GM12878 (cell line): ENCODE data around the gene P2RX7. TPM values are rescaled to one million over a fixed set of nuclear protein-coding genes. Genes with fewer than 3 reads are reported as not detected.

Source experiments
- ATAC-seq: fragments of 200-7000 bp; cut with Tn5 transposase; 3 replicates; pipeline ENCODE4 v1.9.1; 2020; ENCODE audit warnings: mild to moderate bottlenecking, moderate library complexity
- BruUV-seq: library from RNA; stranded (reverse); fragments of 400-500 nt; replicated peaks from 2 replicates; lab custom pipeline; 2021; lab: Mats Ljungman, UMichigan
- CTCF ChIA-PET: fragments of 300-600 bp; sonication (Branson Sonifier 250); formaldehyde crosslinking; extraction: SDS; loops from one replicate; lab custom pipeline; 2021; ENCODE audit warnings: inconsistent platforms; lab: Yijun Ruan, JAX
- POLR2A ChIA-PET: fragments of 350-600 bp; formaldehyde crosslinking; extraction: SDS; loops from one replicate; lab custom pipeline; 2021; ENCODE audit warnings: inconsistent platforms; lab: Charles Lee
- RAD21 ChIA-PET: fragments of 300-600 bp; sonication (Branson Sonifier 250); formaldehyde crosslinking; loops from one replicate; lab custom pipeline; 2023; ENCODE audit warnings: antibody characterized with exemption; ENCODE audit not compliant: unreplicated experiment; lab: Charles Lee
- SMC1A ChIA-PET: fragments of 300-600 bp; sonication (Branson Sonifier 250); formaldehyde crosslinking; loops from one replicate; lab custom pipeline; 2023; ENCODE audit not compliant: unreplicated experiment, uncharacterized antibody; lab: Charles Lee
- DNase-seq: peaks from one replicate; pipeline ENCODE4 v3.0.0-alpha.2; 2011; ENCODE audit warnings: low read depth, low spot score
- FAIRE-seq: peaks from 3 replicates; lab custom pipeline; 2011; peaks lifted over from hg19 to GRCh38; lab: Jason Lieb, UNC
- H2AFZ ChIP-seq: 2 replicates; pipeline ENCODE4 v1.6.0; 2011; ENCODE audit warnings: low read depth, low read length, control low read depth; ENCODE audit not compliant: control insufficient read depth
- H3K27ac ChIP-seq: 2 replicates; pipeline ENCODE4 v1.5.1; 2011; ENCODE audit warnings: control low read depth; ENCODE audit not compliant: control insufficient read depth, insufficient read depth
- H3K27me3 ChIP-seq, 2 experiments: replicated peaks in 1 of 2; 2 replicates each; pipeline versions ENCODE4 v1.6.0 to v1.6.1; 2011; ENCODE audit warnings: low read length in 1 of 2; ENCODE audit not compliant: control insufficient read depth in 2 of 2, insufficient read depth in 2 of 2
- H3K36me3 ChIP-seq, 2 experiments: 2 replicates each; pipeline ENCODE4 v1.5.1; 2011; ENCODE audit warnings: low read length in 1 of 2; ENCODE audit not compliant: control insufficient read depth in 2 of 2, insufficient read depth in 2 of 2
- H3K4me1 ChIP-seq: 2 replicates; pipeline ENCODE4 v1.6.1; 2011; ENCODE audit warnings: mild to moderate bottlenecking, low read length, moderate library complexity, mixed read lengths; ENCODE audit not compliant: control insufficient read depth, insufficient read depth
- H3K4me2 ChIP-seq: 2 replicates; pipeline ENCODE4 v1.6.0; 2011; ENCODE audit warnings: control low read depth; ENCODE audit not compliant: control insufficient read depth, insufficient read depth
- H3K4me3 ChIP-seq: fragments of 200-600 bp; sonication (generic); 2 replicates; pipeline ENCODE4 v1.5.1; 2016
- H3K79me2 ChIP-seq: 2 replicates; pipeline ENCODE4 v1.6.0; 2011; ENCODE audit warnings: low read length; ENCODE audit not compliant: control insufficient read depth, insufficient read depth
- H3K9ac ChIP-seq: 2 replicates; pipeline ENCODE4 v1.8.0; 2011; ENCODE audit warnings: low read length, control low read depth, mixed read lengths; ENCODE audit not compliant: control insufficient read depth, insufficient read depth
- H3K9me3 ChIP-seq: replicated peaks from 3 replicates; pipeline ENCODE4 v1.5.1; 2011; ENCODE audit warnings: mild to moderate bottlenecking, low read length; ENCODE audit not compliant: control insufficient read depth, insufficient read depth
- H4K20me1 ChIP-seq: 2 replicates; pipeline ENCODE4 v1.6.0; 2011; ENCODE audit not compliant: control insufficient read depth, insufficient read depth
- BCL3 ChIP-seq: IDR thresholded peaks from 2 replicates; pipeline ENCODE4 v1.6.1; 2011; ENCODE audit warnings: borderline replicate concordance, low read depth, mild to moderate bottlenecking, moderate library complexity, low read length; ENCODE audit not compliant: insufficient read depth, poor library complexity, severe bottlenecking
- BHLHE40 ChIP-seq, 2 experiments: fragments of 450-650 bp in 1 of 2; IDR thresholded peaks; 2 replicates each; pipeline ENCODE4 v1.6.1; 2011 to 2017; ENCODE audit warnings: low read depth in 2 of 2, borderline replicate concordance in 1 of 2, improper control_type of control experiment in 1 of 2, low read length in 1 of 2, mild to moderate bottlenecking in 1 of 2
- CBX5 ChIP-seq: sonication (generic); IDR thresholded peaks from 2 replicates; pipeline ENCODE4 v1.6.1; 2016; ENCODE audit warnings: low read depth, moderate library complexity, mild to moderate bottlenecking, inconsistent platforms
- CREB1 ChIP-seq: IDR thresholded peaks from 2 replicates; pipeline ENCODE4 v1.6.1; 2012; ENCODE audit warnings: low read depth, mild to moderate bottlenecking, inconsistent platforms
- ETV6 ChIP-seq, 2 experiments: fragments of 450-650 bp in 1 of 2; IDR thresholded peaks in 1 of 2; conservative IDR thresholded peaks in 1 of 2; 2 replicates each; pipeline ENCODE4 v1.6.1; 2014; ENCODE audit warnings: antibody characterized with exemption in 1 of 2, borderline replicate concordance in 1 of 2, low read depth in 1 of 2, mild to moderate bottlenecking in 1 of 2, moderate library complexity in 1 of 2
- HDAC2 ChIP-seq: fragments of 200-600 bp; sonication (generic); IDR thresholded peaks from 2 replicates; pipeline ENCODE4 v1.6.1; 2017
- IKZF1 ChIP-seq: fragments of 450-650 bp; conservative IDR thresholded peaks from 2 replicates; pipeline ENCODE4 v1.6.1; 2017; ENCODE audit warnings: antibody characterized with exemption, mild to moderate bottlenecking
- IRF5 ChIP-seq: fragments of 450-650 bp; IDR thresholded peaks from 2 replicates; pipeline ENCODE4 v1.6.1; 2017; ENCODE audit warnings: borderline replicate concordance
- KAT2A ChIP-seq: conservative IDR thresholded peaks from 2 replicates; pipeline ENCODE4 v1.6.1; 2011; ENCODE audit warnings: low read depth, low read length; ENCODE audit not compliant: control insufficient read depth
- PAX5 ChIP-seq: IDR thresholded peaks from 2 replicates; pipeline ENCODE4 v1.6.1; 2011; ENCODE audit warnings: low read depth, low read length, borderline replicate concordance
- POLR2A ChIP-seq: IDR thresholded peaks from 2 replicates; pipeline ENCODE4 v1.6.1; 2011; ENCODE audit warnings: low read depth, mild to moderate bottlenecking, low read length
- USF1 ChIP-seq: IDR thresholded peaks from 2 replicates; pipeline ENCODE4 v1.6.1; 2011; ENCODE audit warnings: borderline replicate concordance, low read depth, mild to moderate bottlenecking, moderate library complexity, mixed read lengths, low read length; ENCODE audit not compliant: insufficient read depth; ENCODE audit errors: extremely low read length
- ZBTB4 ChIP-seq: fragments of 450-650 bp; formaldehyde crosslinking; IDR thresholded peaks from 2 replicates; pipeline ENCODE4 v1.4.0; 2022; ENCODE audit warnings: mild to moderate bottlenecking, moderate library complexity
- WGBS: methylation state at CpG from one replicate; pipeline ENCODE4 v1.1.6; 2016; ENCODE audit warnings: low lambda C conversion rate; ENCODE audit not compliant: insufficient replicate concordance, insufficient coverage; ENCODE audit errors: missing lambda C conversion rate; 5-methylcytosine and 5-hydroxymethylcytosine counted together
- in situ Hi-C: fragments of 300-500 bp; cut with MboI; formaldehyde crosslinking; loops from 9 replicates; pipeline ENCODE4 v1.14.3; 2018; ENCODE audit warnings: mixed read lengths
- intact Hi-C: fragments of 100-400 bp; cut with micrococcal nuclease; formaldehyde crosslinking; loops from one replicate; pipeline ENCODE4 v1.14.2; 2022; ENCODE audit not compliant: unreplicated experiment
- polyA plus RNA-seq, 11 experiments: library from polyadenylated mRNA; depleted of rRNA in 4 of 11; unstranded in 6 of 11; stranded (reverse) in 5 of 11; fragments of >200 nt; fragmentation: Nextera tagmentation in 4 of 11; fragmentation: Illumina TruSeq in 1 of 11; extraction: Ambion mirVana in 4 of 11; extraction: Trizol in 1 of 11; gene quantifications; 1 replicate in 1 of 11; 2 replicates in 10 of 11; pipeline versions ENCODE4 v1.2.1 to v1.2.3, GENCODE V29; 2011 to 2016; ENCODE audit warnings: inconsistent platforms in 2 of 11, missing spikeins in 2 of 11, low read depth in 1 of 11
- total RNA-seq, 4 experiments: library from RNA; depleted of rRNA in 3 of 4; stranded (reverse); fragments of >200 nt in 3 of 4; fragmentation: Illumina TruSeq in 1 of 4; extraction: Trizol in 1 of 4; gene quantifications; 2 replicates each; pipeline versions ENCODE4 v1.2.1 to v1.2.3, GENCODE V29; 2013 to 2021

Gene P2RX7
- total and polyA plus RNA-seq, 10 of the 15 experiments (the other 5 are each of a cell fraction or from before 2014, with no cell fraction given): 0.74 to 2.6 (median 1.5) TPM

GRCh38 chr12:121227294-121227693 lies 94.6 kb downstream of the P2RX7 start (continued):
- TF ChIP-seq ETV6 (conservative IDR thresholded peaks at IDR 0.05 in 1 of 2, IDR thresholded peaks at IDR 0.05 in 1 of 2; ENCODE audit: borderline replicate concordance in 1 of 2, low read depth in 1 of 2) (no peak), KAT2A (no peak), BHLHE40 (IDR thresholded peaks at IDR 0.05; ENCODE audit: borderline replicate concordance in 1 of 2, low read depth in 2 of 2, low read length in 1 of 2) (peak in 1 of 2 experiments; percentile 27; a peak in 1 of 4 replicates), BCL3 (no peak)

GRCh38 chr12:121228919-121229665 lies 96.4 kb downstream of the P2RX7 start:
- no peak overlapping the region for H3K4me2 ChIP-seq
- CTCF ChIA-PET: interaction anchor here (0.7 to 3.1 kb wide), 9 partner anchors 10 to 169 kb away, joined by 3 to 19 read pairs (median 4); partner anchors contain the start of gene P2RX7
- no peak overlapping the region for H3K9ac ChIP-seq
- TF ChIP-seq PAX5 (no peak), CBX5 (no peak), IKZF1 (no peak), USF1 (peak; percentile 2), HDAC2 (no peak), IRF5 (no peak), CREB1 (no peak), ZBTB4 (CRISPR knock-in tag) (no peak), POLR2A (peak; percentile 35)

More at GRCh38 chr12:121228919-121229665, 96.4 kb downstream of the P2RX7 start:
- Histone ChIP-seq H3K79me2 (no peaks in the 10 kb centered on the region), H2AFZ (no peak overlapping the region), H4K20me1 (no peaks in the 10 kb centered on the region), H3K27ac (no peak overlapping the region), H3K9me3 (no peaks in the 10 kb centered on the region), H3K4me3 (no peak overlapping the region), H3K4me1 (peaks cover 13% of the 10 kb centered on the region), H3K27me3 (no peaks in the 10 kb centered on the region), H3K36me3 (no peaks in the 10 kb centered on the region; a peak in 3 of 4 replicates)
- BruUV-seq: no TSS peak
- no peak for DNase-seq
- RAD21 ChIA-PET: no interaction called here
- WGBS: 97% methylated on average over 24 of the region's 24 CpGs
- FAIRE-seq: no peak
- SMC1A ChIA-PET: no interaction called here
- POLR2A ChIA-PET: interaction anchor here (0.7 kb wide), 1 partner anchor 67 kb away, joined by 7 read pairs; the partner anchor contains the start of gene CAMKK2
- no peak for ATAC-seq
- intact Hi-C loops (loop anchor here (5.0 kb wide), 3 partner anchors 102 to 167 kb away; no protein-coding TSS in a partner anchor), in situ Hi-C loops (no loop called here)
